Measurements from ENCODE around the gene ADARB2.

Gene ADARB2

GRCh38 chr10:1411451-1411850 is 325.9 kb downstream of the ADARB2 start:
- TF ChIP-seq ARNT (IDR thresholded peaks at IDR 0.05) (no peak), BHLHE40 (IDR thresholded peaks at IDR 0.05; ENCODE audit: borderline replicate concordance) (no peak), FOXA1 (IDR thresholded peaks at IDR 0.05) (no peak)
- POLR2A ChIA-PET, result no interaction called here
- CTCF ChIA-PET, result no interaction called here
- DNase-seq (ENCODE audit: extremely low spot score), result no peak

- TF ChIP-seq FOXK2 (IDR thresholded peaks at IDR 0.05) (no peak), ELF4 (IDR thresholded peaks at IDR 0.05) (no peak), BHLHE40 (IDR thresholded peaks at IDR 0.05; ENCODE audit: borderline replicate concordance) (no peak), NFRKB (IDR thresholded peaks at IDR 0.05) (no peak), CTBP1 (IDR thresholded peaks at IDR 0.05; ENCODE audit: borderline replicate concordance) (no peak), HDGF (IDR thresholded peaks at IDR 0.05; ENCODE audit: borderline replicate concordance) (no peak), FOXA1 (IDR thresholded peaks at IDR 0.05) (no peak)
- ChIA-PET CTCF (no interaction called here), POLR2A (no interaction called here)
- DNase-seq (ENCODE audit: extremely low spot score), result no peak
Observed at GRCh38 chr10:1410469-1411395, 326.6 kb downstream of the ADARB2 start.

GRCh38 chr10:1410032-1410431 is 327.3 kb downstream of the ADARB2 start:
- ChIA-PET CTCF (no interaction called here), POLR2A (no interaction called here)
- TF ChIP-seq FOXA1 (IDR thresholded peaks at IDR 0.05) (no peak), TARDBP (IDR thresholded peaks at IDR 0.05) (no peak), SUZ12 (IDR thresholded peaks at IDR 0.05) (no peak), LEF1 (IDR thresholded peaks at IDR 0.05; ENCODE audit: borderline replicate concordance) (no peak), CTBP1 (IDR thresholded peaks at IDR 0.05; ENCODE audit: borderline replicate concordance) (no peak), PKNOX1 (IDR thresholded peaks at IDR 0.05) (no peak), NFRKB (IDR thresholded peaks at IDR 0.05) (no peak), BHLHE40 (IDR thresholded peaks at IDR 0.05; ENCODE audit: borderline replicate concordance) (no peak), ARNT (IDR thresholded peaks at IDR 0.05) (no peak)
- no peak for DNase-seq (ENCODE audit: extremely low spot score)

GRCh38 chr10:1409392-1409791 is 327.9 kb downstream of the ADARB2 start:
- ChIA-PET POLR2A (no interaction called here), CTCF (interaction anchor here (1.1 kb wide), 1 partner anchor 10 kb away, joined by 3 read pairs; no protein-coding TSS in a partner anchor)
- no peak for TF ChIP-seq FOXA1 (IDR thresholded peaks at IDR 0.05)
- no peak for TF ChIP-seq SP1 (IDR thresholded peaks at IDR 0.05)
- TF ChIP-seq HDGF (IDR thresholded peaks at IDR 0.05; ENCODE audit: borderline replicate concordance), result no peak
- TF ChIP-seq ZNF384 (IDR thresholded peaks at IDR 0.05), result no peak
- no peak for TF ChIP-seq BHLHE40 (IDR thresholded peaks at IDR 0.05; ENCODE audit: borderline replicate concordance)
- TF ChIP-seq FOXK2 (IDR thresholded peaks at IDR 0.05), result no peak
- no peak for TF ChIP-seq CTBP1 (IDR thresholded peaks at IDR 0.05; ENCODE audit: borderline replicate concordance)
- no peak for DNase-seq (ENCODE audit: extremely low spot score)

GRCh38 chr10:1408651-1409367 is 328.5 kb downstream of the ADARB2 start:
- POLR2A ChIA-PET, result no interaction called here
- CTCF ChIA-PET, result interaction anchor here (1.1 kb wide), 1 partner anchor 11 kb away, joined by 3 read pairs; no protein-coding TSS in a partner anchor
- TF ChIP-seq ZNF384 (IDR thresholded peaks at IDR 0.05) (no peak), HDGF (IDR thresholded peaks at IDR 0.05; ENCODE audit: borderline replicate concordance) (no peak), FOXK2 (IDR thresholded peaks at IDR 0.05) (no peak), FOXA1 (IDR thresholded peaks at IDR 0.05) (no peak), PKNOX1 (IDR thresholded peaks at IDR 0.05) (no peak), NFRKB (IDR thresholded peaks at IDR 0.05) (no peak), FOXM1 (IDR thresholded peaks at IDR 0.05; ENCODE audit: borderline replicate concordance) (no peak), L3MBTL2 (conservative IDR thresholded peaks at IDR 0.05) (no peak), TARDBP (IDR thresholded peaks at IDR 0.05) (no peak), LEF1 (IDR thresholded peaks at IDR 0.05; ENCODE audit: borderline replicate concordance) (no peak), ELF4 (IDR thresholded peaks at IDR 0.05) (no peak), SUZ12 (IDR thresholded peaks at IDR 0.05) (no peak), ARNT (IDR thresholded peaks at IDR 0.05) (no peak), BHLHE40 (IDR thresholded peaks at IDR 0.05; ENCODE audit: borderline replicate concordance) (no peak), CTBP1 (IDR thresholded peaks at IDR 0.05; ENCODE audit: borderline replicate concordance) (no peak), SP1 (IDR thresholded peaks at IDR 0.05) (no peak)
- no peak for DNase-seq (ENCODE audit: extremely low spot score)

GRCh38 chr10:1406967-1407945 is 330.1 kb downstream of the ADARB2 start:
- ChIA-PET POLR2A (no interaction called here), CTCF (no interaction called here)
- no peak for TF ChIP-seq TARDBP (IDR thresholded peaks at IDR 0.05)
- no peak for TF ChIP-seq FOXK2 (IDR thresholded peaks at IDR 0.05)
- no peak for TF ChIP-seq FOXA1 (IDR thresholded peaks at IDR 0.05)
- TF ChIP-seq ZNF384 (IDR thresholded peaks at IDR 0.05), result no peak
- TF ChIP-seq SP1 (IDR thresholded peaks at IDR 0.05), result no peak
- no peak for TF ChIP-seq SUZ12 (IDR thresholded peaks at IDR 0.05)
- TF ChIP-seq HDGF (IDR thresholded peaks at IDR 0.05; ENCODE audit: borderline replicate concordance), result no peak
- no peak for TF ChIP-seq NFRKB (IDR thresholded peaks at IDR 0.05)
- TF ChIP-seq L3MBTL2 (conservative IDR thresholded peaks at IDR 0.05), result no peak
- TF ChIP-seq BHLHE40 (IDR thresholded peaks at IDR 0.05; ENCODE audit: borderline replicate concordance), result no peak
- TF ChIP-seq FOXM1 (IDR thresholded peaks at IDR 0.05; ENCODE audit: borderline replicate concordance), result no peak
- no peak for TF ChIP-seq LEF1 (IDR thresholded peaks at IDR 0.05; ENCODE audit: borderline replicate concordance)
- no peak for TF ChIP-seq PKNOX1 (IDR thresholded peaks at IDR 0.05)
- no peak for TF ChIP-seq ARNT (IDR thresholded peaks at IDR 0.05)
- TF ChIP-seq ELF4 (IDR thresholded peaks at IDR 0.05), result no peak
- no peak for TF ChIP-seq CTBP1 (IDR thresholded peaks at IDR 0.05; ENCODE audit: borderline replicate concordance)
- DNase-seq (ENCODE audit: extremely low spot score), result no peak

Data from HEK293T (cell line).